Duodenal mucosa (tissue), 2 donors: ENCODE measurements around the gene NLK.
"Not testable (repeated sequence)": the region's sequence is repeated elsewhere in the genome, so short reads cannot be mapped to it uniquely, and the experiment has no call there.

Source experiments
- H3K27ac ChIP-seq: one replicate; pipeline ENCODE4 v1.7.0; 2013; ENCODE audit warnings: low read depth, low read length
- H3K27me3 ChIP-seq, 2 donors: one replicate each; pipeline ENCODE4 v1.7.0; 2013; ENCODE audit warnings: low read length in 2 of 2, control low read depth in 1 of 2; ENCODE audit not compliant: insufficient read depth in 2 of 2, control insufficient read depth in 1 of 2
- H3K36me3 ChIP-seq, 2 donors: one replicate each; pipeline ENCODE4 v1.7.0; 2013; ENCODE audit warnings: low read length in 2 of 2, control low read depth in 1 of 2; ENCODE audit not compliant: insufficient read depth in 2 of 2, control insufficient read depth in 1 of 2
- H3K4me1 ChIP-seq, 2 donors: one replicate each; pipeline ENCODE4 v1.7.0; 2013; ENCODE audit warnings: low read length in 2 of 2, control low read depth in 1 of 2; ENCODE audit not compliant: insufficient read depth in 2 of 2, control insufficient read depth in 1 of 2
- H3K4me3 ChIP-seq, 2 donors: one replicate each; pipeline ENCODE4 v1.7.0; 2013; ENCODE audit warnings: low read length in 2 of 2, low read depth in 1 of 2
- H3K9ac ChIP-seq, 2 donors: one replicate each; pipeline ENCODE4 v1.7.0; 2013; ENCODE audit warnings: low read length in 2 of 2, low read depth in 1 of 2
- H3K9me3 ChIP-seq, 2 donors: one replicate each; pipeline ENCODE4 v1.7.0; 2013; ENCODE audit warnings: low read length in 2 of 2, control low read depth in 1 of 2; ENCODE audit not compliant: control insufficient read depth in 1 of 2

The NLK gene

GRCh38 chr17:28007925-28008324 lies 34.6 kb upstream of the NLK start:
- H3K27me3 ChIP-seq, H3K4me3 ChIP-seq, H3K4me1 ChIP-seq, H3K27ac ChIP-seq, H3K36me3 ChIP-seq, H3K9ac ChIP-seq, H3K9me3 ChIP-seq: not testable (repeated sequence)

- Histone ChIP-seq H3K4me1 (no peaks in the 10 kb centered on the region), H3K9me3 (no peaks in the 10 kb centered on the region), H3K36me3 (no peaks in the 10 kb centered on the region), H3K4me3 (no peak overlapping the region), H3K27me3 (no peaks in the 10 kb centered on the region), H3K27ac (no peak overlapping the region), H3K9ac (no peak overlapping the region)
Observed at GRCh38 chr17:28008513-28008912, 34.0 kb upstream of the NLK start.

- H3K27me3 ChIP-seq: no peaks in the 10 kb centered on the region
- no peak overlapping the region for H3K9ac ChIP-seq
- H3K4me1 ChIP-seq: no peaks in the 10 kb centered on the region
- H3K36me3 ChIP-seq: no peaks in the 10 kb centered on the region
- H3K9me3 ChIP-seq: no peaks in the 10 kb centered on the region
- H3K27ac ChIP-seq: no peak overlapping the region
- H3K4me3 ChIP-seq: no peak overlapping the region
Observed at GRCh38 chr17:28010406-28010805, 32.1 kb upstream of the NLK start.

- no peaks in the 10 kb centered on the region for H3K4me1 ChIP-seq
- no peaks in the 10 kb centered on the region for H3K9me3 ChIP-seq
- no peak overlapping the region for H3K4me3 ChIP-seq
- no peak overlapping the region for H3K9ac ChIP-seq
- no peaks in the 10 kb centered on the region for H3K27me3 ChIP-seq
- no peaks in the 10 kb centered on the region for H3K36me3 ChIP-seq
- H3K27ac ChIP-seq: no peak overlapping the region
Observed at GRCh38 chr17:28018439-28019070, 23.9 kb upstream of the NLK start.

- H3K4me3 ChIP-seq: no peak overlapping the region
- no peak overlapping the region for H3K27ac ChIP-seq
- no peaks in the 10 kb centered on the region for H3K27me3 ChIP-seq
- H3K4me1 ChIP-seq: no peaks in the 10 kb centered on the region
- H3K9me3 ChIP-seq: no peaks in the 10 kb centered on the region
- no peaks in the 10 kb centered on the region for H3K36me3 ChIP-seq
- H3K9ac ChIP-seq: no peak overlapping the region
Observed at GRCh38 chr17:28020515-28020914, 22.0 kb upstream of the NLK start.

- H3K27me3 ChIP-seq: no peaks in the 10 kb centered on the region
- no peak overlapping the region for H3K27ac ChIP-seq
- H3K4me1 ChIP-seq: no peaks in the 10 kb centered on the region
- H3K9ac ChIP-seq: no peak overlapping the region
- no peaks in the 10 kb centered on the region for H3K9me3 ChIP-seq
- H3K36me3 ChIP-seq: no peaks in the 10 kb centered on the region
- H3K4me3 ChIP-seq: no peak overlapping the region
Observed at GRCh38 chr17:28029044-28029443, 13.4 kb upstream of the NLK start.

- no peaks in the 10 kb centered on the region for H3K9me3 ChIP-seq
Observed at GRCh38 chr17:28030386-28030785, 12.1 kb upstream of the NLK start.

GRCh38 chr17:28031174-28031573 lies 11.3 kb upstream of the NLK start:
- H3K9ac ChIP-seq: no peak overlapping the region
- H3K4me3 ChIP-seq: no peak overlapping the region
- no peaks in the 10 kb centered on the region for H3K4me1 ChIP-seq
- H3K27me3 ChIP-seq: no peaks in the 10 kb centered on the region
- H3K9me3 ChIP-seq: no peaks in the 10 kb centered on the region
- H3K27ac ChIP-seq: no peak overlapping the region
- H3K36me3 ChIP-seq: no peaks in the 10 kb centered on the region

More at GRCh38 chr17:28030386-28030785, 12.1 kb upstream of the NLK start:
- Histone ChIP-seq H3K27ac (no peak overlapping the region), H3K27me3 (no peaks in the 10 kb centered on the region), H3K36me3 (no peaks in the 10 kb centered on the region), H3K9ac (no peak overlapping the region), H3K4me3 (no peak overlapping the region), H3K4me1 (no peaks in the 10 kb centered on the region)

GRCh38 chr17:28033972-28034714 lies 8.3 kb upstream of the NLK start:
- Histone ChIP-seq H3K9me3 (no peaks in the 10 kb centered on the region), H3K27ac (no peak overlapping the region)

GRCh38 chr17:28035452-28035851 lies 7.0 kb upstream of the NLK start:
- H3K36me3 ChIP-seq, H3K9ac ChIP-seq, H3K4me3 ChIP-seq, H3K4me1 ChIP-seq, H3K27me3 ChIP-seq, H3K27ac ChIP-seq, H3K9me3 ChIP-seq: not testable (repeated sequence)

More at GRCh38 chr17:28033972-28034714, 8.3 kb upstream of the NLK start:
- Histone ChIP-seq H3K27me3 (no peaks in the 10 kb centered on the region), H3K9ac (no peak overlapping the region), H3K4me1 (no peaks in the 10 kb centered on the region), H3K4me3 (no peak overlapping the region), H3K36me3 (no peaks in the 10 kb centered on the region)
